ENCODE results near the gene MYB. TPM values are rescaled to one million over a fixed set of nuclear protein-coding genes. Genes with fewer than 3 reads are reported as not detected.

The MYB gene
- total RNA-seq, 3 donors from 2014 or later: 1.1 to 61.9 (median 37.0) TPM

DNA sequence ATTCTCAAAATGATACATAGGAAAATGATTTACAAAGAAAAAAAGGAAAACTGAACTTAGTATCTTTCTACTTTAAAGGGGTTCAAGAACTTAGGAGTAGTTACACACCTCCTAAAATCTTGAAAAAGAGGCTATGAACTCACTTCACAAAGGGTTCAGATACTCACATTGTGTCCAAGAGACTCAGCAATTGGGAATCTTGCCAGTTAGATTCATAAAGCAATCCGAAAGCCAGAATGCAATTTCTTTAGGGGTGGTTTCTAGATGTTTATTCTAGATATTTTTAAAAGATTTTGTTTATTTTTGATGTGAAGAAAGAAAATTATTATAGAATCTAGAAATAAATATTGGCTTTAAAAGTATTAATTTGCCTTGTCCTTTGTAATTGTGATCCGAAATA is 1.7 kb upstream of the MYB start:
- H3K4me1 ChIP-seq: no peaks in the 10 kb centered on the region
- TF ChIP-seq, protein P1, sequence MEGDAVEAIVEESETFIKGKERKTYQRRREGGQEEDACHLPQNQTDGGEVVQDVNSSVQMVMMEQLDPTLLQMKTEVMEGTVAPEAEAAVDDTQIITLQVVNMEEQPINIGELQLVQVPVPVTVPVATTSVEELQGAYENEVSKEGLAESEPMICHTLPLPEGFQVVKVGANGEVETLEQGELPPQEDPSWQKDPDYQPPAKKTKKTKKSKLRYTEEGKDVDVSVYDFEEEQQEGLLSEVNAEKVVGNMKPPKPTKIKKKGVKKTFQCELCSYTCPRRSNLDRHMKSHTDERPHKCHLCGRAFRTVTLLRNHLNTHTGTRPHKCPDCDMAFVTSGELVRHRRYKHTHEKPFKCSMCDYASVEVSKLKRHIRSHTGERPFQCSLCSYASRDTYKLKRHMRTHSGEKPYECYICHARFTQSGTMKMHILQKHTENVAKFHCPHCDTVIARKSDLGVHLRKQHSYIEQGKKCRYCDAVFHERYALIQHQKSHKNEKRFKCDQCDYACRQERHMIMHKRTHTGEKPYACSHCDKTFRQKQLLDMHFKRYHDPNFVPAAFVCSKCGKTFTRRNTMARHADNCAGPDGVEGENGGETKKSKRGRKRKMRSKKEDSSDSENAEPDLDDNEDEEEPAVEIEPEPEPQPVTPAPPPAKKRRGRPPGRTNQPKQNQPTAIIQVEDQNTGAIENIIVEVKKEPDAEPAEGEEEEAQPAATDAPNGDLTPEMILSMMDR (IDR thresholded peaks at IDR 0.05): no peak
- TF ChIP-seq POLR2AphosphoS5 (IDR thresholded peaks at IDR 0.05) (no peak), POLR2A (IDR thresholded peaks at IDR 0.05) (no peak)
- H3K27ac ChIP-seq: no peak overlapping the region
- H3K36me3 ChIP-seq: no peaks in the 10 kb centered on the region
- no peaks in the 10 kb centered on the region for H3K9me3 ChIP-seq
- no peak for DNase-seq (ENCODE audit: low spot score in 2 of 2)
- H3K4me3 ChIP-seq: no peak overlapping the region
- peaks cover 0 to 12% of the 10 kb centered on the region in 2 donors for H3K27me3 ChIP-seq
- intact Hi-C loops (cut with DNase I; ENCODE audit: low total_unique reads): no loop called here

DNA sequence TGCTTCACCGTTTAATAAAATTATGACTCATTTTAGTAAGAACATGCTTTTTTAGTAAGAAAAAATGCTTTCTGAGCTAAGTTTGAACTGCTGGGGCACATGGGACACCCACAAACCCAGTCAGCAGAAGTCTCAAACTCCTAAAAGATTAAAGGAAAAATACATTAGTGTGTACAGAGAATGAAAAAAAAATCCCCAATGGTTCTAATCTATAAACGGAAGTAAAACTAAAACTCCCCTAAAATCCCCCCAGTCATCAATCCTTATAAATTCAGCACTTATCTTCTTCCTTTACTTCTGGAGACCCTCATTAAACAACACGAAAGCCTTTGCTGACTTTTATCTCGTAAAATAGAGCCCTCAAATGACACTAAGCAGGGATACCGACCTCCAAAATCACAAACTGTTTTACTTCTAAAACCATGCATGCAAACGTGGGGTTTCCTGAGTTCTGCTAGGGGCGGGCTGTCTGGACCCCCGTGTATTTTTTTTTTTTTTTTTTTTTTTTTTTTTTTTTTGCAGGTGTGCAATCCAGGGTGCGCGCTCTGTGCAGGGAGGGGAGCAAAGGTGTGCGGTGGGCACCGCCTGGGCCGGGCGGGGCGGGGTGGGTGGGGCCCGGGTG is 1.1 kb upstream of the MYB start:
- Histone ChIP-seq H3K4me3 (peak overlapping the region; percentile 53 to 82 (median 64)), H3K36me3 (no peaks in the 10 kb centered on the region), H3K27ac (no peak overlapping the region), H3K4me1 (no peaks in the 10 kb centered on the region), H3K27me3 (peaks cover 0 to 15% of the 10 kb centered on the region in 2 donors), H3K9me3 (no peaks in the 10 kb centered on the region)
- DNase-seq (ENCODE audit: low spot score in 2 of 2): no peak
- TF ChIP-seq POLR2AphosphoS5 (IDR thresholded peaks at IDR 0.05) (no peak), POLR2A (IDR thresholded peaks at IDR 0.05) (no peak)
- TF ChIP-seq, protein P1 (IDR thresholded peaks at IDR 0.05): no peak
- intact Hi-C loops (cut with DNase I; ENCODE audit: low total_unique reads): no loop called here

DNA sequence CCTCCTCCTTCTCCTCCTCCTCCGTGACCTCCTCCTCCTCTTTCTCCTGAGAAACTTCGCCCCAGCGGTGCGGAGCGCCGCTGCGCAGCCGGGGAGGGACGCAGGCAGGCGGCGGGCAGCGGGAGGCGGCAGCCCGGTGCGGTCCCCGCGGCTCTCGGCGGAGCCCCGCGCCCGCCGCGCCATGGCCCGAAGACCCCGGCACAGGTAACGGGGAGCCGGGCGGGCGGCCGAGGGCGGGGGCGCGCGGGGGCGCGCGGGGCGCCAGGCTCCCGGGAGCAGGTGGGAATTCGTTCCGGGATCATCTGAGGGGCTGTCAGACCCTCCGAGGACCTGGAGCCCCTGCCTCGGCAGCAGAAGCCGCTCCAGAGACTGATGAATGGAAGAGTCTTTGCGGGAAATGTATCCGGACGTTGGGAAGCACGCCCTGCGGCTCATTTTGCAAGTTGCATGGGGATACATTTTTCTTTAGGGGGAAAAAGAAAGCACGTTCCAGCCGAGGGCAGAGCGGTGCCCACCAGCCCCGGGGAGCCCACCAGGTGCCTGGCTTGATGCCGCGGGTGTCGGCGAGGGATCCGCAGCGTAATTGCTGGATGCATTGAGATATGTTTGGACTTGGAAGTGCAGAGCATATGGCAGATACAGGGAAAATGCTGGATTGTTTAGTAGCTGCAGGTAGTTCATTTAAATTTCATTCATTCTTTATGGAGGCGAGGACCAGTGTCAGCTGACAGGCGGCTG is 394 bp downstream of the MYB start:
- intact Hi-C loops (cut with DNase I; ENCODE audit: low total_unique reads): no loop called here

DNA sequence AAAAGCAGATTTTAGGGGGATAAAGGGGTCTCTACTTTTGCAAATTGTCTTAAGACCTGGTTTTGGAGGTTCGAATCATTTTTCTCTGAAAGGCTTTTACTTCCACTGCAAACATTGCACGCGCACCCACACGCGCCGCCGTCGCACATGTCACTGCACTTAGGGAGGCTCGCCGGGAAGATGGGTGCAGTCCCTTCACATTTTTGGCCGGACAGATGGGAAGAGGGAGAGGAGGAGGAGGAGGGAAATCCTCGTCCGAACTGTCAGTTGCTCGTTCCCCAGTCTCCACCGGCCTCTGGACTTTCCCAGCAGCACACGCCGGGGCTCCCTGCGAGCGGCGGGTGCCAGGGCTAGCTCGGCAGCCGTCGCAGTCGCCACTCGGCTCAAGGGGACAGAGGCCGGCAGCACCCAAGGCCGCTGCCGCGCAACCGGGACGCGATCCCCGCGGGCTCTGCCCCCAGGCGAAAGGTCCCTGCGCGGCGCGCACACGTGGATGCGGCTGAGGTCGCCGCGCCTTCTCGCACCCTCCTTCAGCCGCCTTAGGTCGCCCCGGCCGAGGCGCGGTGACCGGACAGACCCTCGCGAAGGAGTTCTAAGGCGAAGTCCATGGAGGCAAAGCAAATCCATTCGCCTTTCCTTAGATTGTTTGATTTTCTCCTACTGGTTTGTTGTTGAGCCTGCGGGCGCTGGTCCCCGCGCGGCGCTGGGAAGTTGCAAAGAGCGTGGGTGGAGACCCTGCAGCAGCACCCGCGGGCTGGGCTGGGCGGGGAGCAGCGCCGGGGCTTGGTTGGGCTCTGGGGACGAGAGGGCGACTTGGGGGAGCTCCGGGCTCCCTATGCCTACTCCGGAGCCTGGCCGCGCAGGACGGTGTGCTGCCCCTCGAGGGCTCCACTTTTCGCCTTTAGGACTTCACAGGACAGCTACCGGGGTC is 1.2 kb downstream of the MYB start:
- intact Hi-C loops (cut with DNase I; ENCODE audit: low total_unique reads): no loop called here
- peak overlapping the region; percentile 53 to 82 (median 64) for H3K4me3 ChIP-seq
- H3K27me3 ChIP-seq: peaks cover 0 to 33% of the 10 kb centered on the region in 2 donors
- peak in 1 of 2 donors; percentile 53 for DNase-seq (ENCODE audit: low spot score in 2 of 2)
- H3K9me3 ChIP-seq: no peaks in the 10 kb centered on the region
- peak overlapping the region in 1 of 2 donors; percentile 35 for H3K27ac ChIP-seq
- H3K4me1 ChIP-seq: no peaks in the 10 kb centered on the region
- TF ChIP-seq POLR2AphosphoS5 (IDR thresholded peaks at IDR 0.05) (no peak), POLR2A (IDR thresholded peaks at IDR 0.05) (no peak)
- TF ChIP-seq, protein P1 (IDR thresholded peaks at IDR 0.05): no peak
- H3K36me3 ChIP-seq: no peaks in the 10 kb centered on the region

More for the DNA sequence above, 394 bp downstream of the MYB start:
- TF ChIP-seq, protein P1 (IDR thresholded peaks at IDR 0.05): no peak
- TF ChIP-seq POLR2AphosphoS5 (IDR thresholded peaks at IDR 0.05): no peak
- no peak for TF ChIP-seq POLR2A (IDR thresholded peaks at IDR 0.05)
- Histone ChIP-seq H3K27me3 (peaks cover 0 to 30% of the 10 kb centered on the region in 2 donors), H3K9me3 (no peaks in the 10 kb centered on the region), H3K36me3 (no peaks in the 10 kb centered on the region), H3K4me3 (peak overlapping the region; percentile 53 to 82 (median 64)), H3K4me1 (no peaks in the 10 kb centered on the region), H3K27ac (peak overlapping the region in 1 of 2 donors; percentile 83)
- DNase-seq (ENCODE audit: low spot score in 2 of 2): no peak
